ENCODE results near the gene C1D.

- TF ChIP-seq POLR2A (IDR thresholded peaks at IDR 0.05; ENCODE audit: extremely low read depth, insufficient read length) (no peak), CTCF (IDR thresholded peaks at IDR 0.05; ENCODE audit: low read depth, low read length) (no peak)
Measured at GRCh38 chr2:68086166-68086565, 23.4 kb upstream of the C1D start.
